Ascending aorta (tissue), 2 donors: ENCODE data around the gene ADTRP. TPM values are rescaled to one million over a fixed set of nuclear protein-coding genes. Genes with fewer than 3 reads are reported as not detected.

Experiments used
- DNase-seq, 2 donors: peaks; one replicate each; pipeline ENCODE4 v3.0.0-alpha.2; 2019; ENCODE audit warnings: low spot score in 2 of 2
- H3K27ac ChIP-seq, 2 donors: fragments of 200-600 bp; sonication (generic); one replicate each; pipeline ENCODE4 v1.5.1; 2016 to 2017; ENCODE audit warnings: mild to moderate bottlenecking in 1 of 2
- H3K27me3 ChIP-seq: fragments of 200-600 bp; sonication (generic); one replicate; pipeline ENCODE4 v1.5.1; 2017
- H3K36me3 ChIP-seq, 2 donors: fragments of 200-600 bp; sonication (generic); one replicate each; pipeline ENCODE4 v1.5.1; 2016
- H3K4me1 ChIP-seq, 2 donors: fragments of 200-600 bp; sonication (generic); one replicate each; pipeline ENCODE4 v1.5.1; 2016 to 2017; ENCODE audit warnings: mild to moderate bottlenecking in 1 of 2
- H3K4me3 ChIP-seq, 2 donors: fragments of 200-600 bp; sonication (generic); one replicate each; pipeline ENCODE4 v1.5.1; 2016 to 2017; ENCODE audit warnings: mild to moderate bottlenecking in 1 of 2
- H3K9me3 ChIP-seq, 2 donors: fragments of 200-600 bp; sonication (generic); one replicate each; pipeline ENCODE4 v1.5.1; 2016
- CTCF ChIP-seq, 3 experiments: fragments of 200-600 bp in 2 of 3; fragments of 450-650 bp in 1 of 3; sonication (generic) in 2 of 3; IDR thresholded peaks; one replicate each; pipeline ENCODE4 v1.5.1; 2016 to 2019; ENCODE audit warnings: antibody characterized with exemption in 3 of 3, mild to moderate bottlenecking in 1 of 3, moderate library complexity in 1 of 3
- intact Hi-C: fragments of 100-400 bp; cut with DNase I; formaldehyde crosslinking; loops from one replicate; pipeline ENCODE4 v1.15.1; 2023
- total RNA-seq: library from RNA; depleted of rRNA; stranded (reverse); fragments of >200 nt; gene quantifications from one replicate; pipeline ENCODE4 v1.1.0, GENCODE V29; 2016

The ADTRP gene
- total RNA-seq, 1 donor from 2014 or later, result not detected

- no peak overlapping the region for H3K4me3 ChIP-seq
- H3K27ac ChIP-seq, result no peak overlapping the region
- H3K9me3 ChIP-seq, result peaks cover 0 to 6% of the 10 kb centered on the region in 2 donors
- H3K4me1 ChIP-seq, result no peaks in the 10 kb centered on the region
- no peaks in the 10 kb centered on the region for H3K36me3 ChIP-seq
- DNase-seq, result no peak
- intact Hi-C loops, result no loop called here
- no peak for TF ChIP-seq CTCF (IDR thresholded peaks at IDR 0.05)
- no peaks in the 10 kb centered on the region for H3K27me3 ChIP-seq
Observed at GRCh38 chr6:11669696-11670095, 108.9 kb downstream of the ADTRP start.

GRCh38 chr6:11668455-11668854 is 110.1 kb downstream of the ADTRP start:
- H3K27ac ChIP-seq, result no peak overlapping the region
- no peaks in the 10 kb centered on the region for H3K4me1 ChIP-seq
- H3K9me3 ChIP-seq, result peaks cover 0 to 6% of the 10 kb centered on the region in 2 donors
- no peak for TF ChIP-seq CTCF (IDR thresholded peaks at IDR 0.05)
- H3K36me3 ChIP-seq, result no peaks in the 10 kb centered on the region
- DNase-seq, result no peak
- no peaks in the 10 kb centered on the region for H3K27me3 ChIP-seq
- intact Hi-C loops, result no loop called here
- no peak overlapping the region for H3K4me3 ChIP-seq

- no peak for TF ChIP-seq CTCF (IDR thresholded peaks at IDR 0.05)
- Histone ChIP-seq H3K27me3 (no peaks in the 10 kb centered on the region), H3K4me3 (no peak overlapping the region), H3K4me1 (no peaks in the 10 kb centered on the region), H3K27ac (no peak overlapping the region), H3K36me3 (no peaks in the 10 kb centered on the region), H3K9me3 (peaks cover 0 to 6% of the 10 kb centered on the region in 2 donors)
- no peak for DNase-seq
- intact Hi-C loops, result no loop called here
Observed at GRCh38 chr6:11667876-11668275, 110.7 kb downstream of the ADTRP start.

- H3K4me3 ChIP-seq, result no peak overlapping the region
- no peak for DNase-seq
- no peak overlapping the region for H3K27ac ChIP-seq
- H3K27me3 ChIP-seq, result no peaks in the 10 kb centered on the region
- intact Hi-C loops, result no loop called here
- no peaks in the 10 kb centered on the region for H3K4me1 ChIP-seq
- no peaks in the 10 kb centered on the region for H3K36me3 ChIP-seq
- no peak for TF ChIP-seq CTCF (IDR thresholded peaks at IDR 0.05)
- H3K9me3 ChIP-seq, result peaks cover 0 to 2% of the 10 kb centered on the region in 2 donors
Observed at GRCh38 chr6:11665604-11666326, 112.8 kb downstream of the ADTRP start.

Other genes starting within 250 kb of the ADTRP start
- gene TMEM170B, start 241.1 kb downstream of the ADTRP start, total RNA-seq, result 0.53 TPM
- 31.7 TPM for gene HIVEP1, start 233.5 kb upstream of the ADTRP start, total RNA-seq